ENCODE data around the gene RAD51B.
A peak's percentile ranks its signal among the peaks of the same experiment; 100 is the strongest.
"Not testable (repeated sequence)": the region's sequence is repeated elsewhere in the genome, so short reads cannot be mapped to it uniquely, and the experiment has no call there.

The RAD51B gene

GRCh38 chr14:68216079-68216478 lies 396.5 kb downstream of the RAD51B start:
- no peak overlapping the region for H3K27ac ChIP-seq
- DNase-seq (ENCODE audit: low read depth, low spot score), result no peak

- H3K27ac ChIP-seq, result no peak overlapping the region
- DNase-seq (ENCODE audit: low read depth, low spot score), result no peak
These were observed 397.4 kb downstream of the RAD51B start for GRCh38 chr14:68216957-68217356.

- no peak for DNase-seq (ENCODE audit: low read depth, low spot score)
- H3K27ac ChIP-seq, result no peak overlapping the region
These were observed 398.3 kb downstream of the RAD51B start for GRCh38 chr14:68217791-68218340.

- no peak for DNase-seq (ENCODE audit: low read depth, low spot score)
- no peak overlapping the region for H3K27ac ChIP-seq
These were observed 399.8 kb downstream of the RAD51B start for GRCh38 chr14:68219407-68219806.

GRCh38 chr14:68221046-68221445 lies 401.5 kb downstream of the RAD51B start:
- not testable (repeated sequence) for DNase-seq (ENCODE audit: low read depth, low spot score); H3K27ac ChIP-seq

GRCh38 chr14:68222154-68222553 lies 402.6 kb downstream of the RAD51B start:
- DNase-seq (ENCODE audit: low read depth, low spot score), result no peak
- H3K27ac ChIP-seq, result no peak overlapping the region

- H3K27ac ChIP-seq, result no peak overlapping the region
- no peak for DNase-seq (ENCODE audit: low read depth, low spot score)
These were observed 403.1 kb downstream of the RAD51B start for GRCh38 chr14:68222726-68223125.

GRCh38 chr14:68223631-68224030 lies 404.1 kb downstream of the RAD51B start:
- no peak overlapping the region for H3K27ac ChIP-seq
- no peak for DNase-seq (ENCODE audit: low read depth, low spot score)

GRCh38 chr14:68225321-68225720 lies 405.7 kb downstream of the RAD51B start:
- DNase-seq (ENCODE audit: low read depth, low spot score), result no peak

GRCh38 chr14:68226523-68226922 lies 406.9 kb downstream of the RAD51B start:
- DNase-seq (ENCODE audit: low read depth, low spot score), result no peak
- H3K27ac ChIP-seq, result no peak overlapping the region

More at GRCh38 chr14:68225321-68225720, 405.7 kb downstream of the RAD51B start:
- no peak overlapping the region for H3K27ac ChIP-seq

GRCh38 chr14:68228656-68229055 lies 409.1 kb downstream of the RAD51B start:
- no peak for DNase-seq (ENCODE audit: low read depth, low spot score)
- no peak overlapping the region for H3K27ac ChIP-seq

GRCh38 chr14:68229423-68230100 lies 410.0 kb downstream of the RAD51B start:
- H3K27ac ChIP-seq, result no peak overlapping the region
- DNase-seq (ENCODE audit: low read depth, low spot score), result no peak

GRCh38 chr14:68230202-68230949 lies 410.8 kb downstream of the RAD51B start:
- no peak for DNase-seq (ENCODE audit: low read depth, low spot score)

GRCh38 chr14:68230950-68231717 lies 411.6 kb downstream of the RAD51B start:
- peak overlapping the region; percentile 72 for H3K27ac ChIP-seq
- no peak for DNase-seq (ENCODE audit: low read depth, low spot score)

More at GRCh38 chr14:68230202-68230949, 410.8 kb downstream of the RAD51B start:
- peak overlapping the region; percentile 72 for H3K27ac ChIP-seq

GRCh38 chr14:68231898-68232297 lies 412.3 kb downstream of the RAD51B start:
- DNase-seq (ENCODE audit: low read depth, low spot score), result no peak
- H3K27ac ChIP-seq, result peak overlapping the region; percentile 72

- peak; percentile 94 for DNase-seq (ENCODE audit: low read depth, low spot score)
- H3K27ac ChIP-seq, result peak overlapping the region; percentile 72
These were observed 412.9 kb downstream of the RAD51B start for GRCh38 chr14:68232300-68233055.

- peak overlapping the region; percentile 72 for H3K27ac ChIP-seq
- no peak for DNase-seq (ENCODE audit: low read depth, low spot score)
These were observed 413.7 kb downstream of the RAD51B start for GRCh38 chr14:68233101-68233784.

- DNase-seq (ENCODE audit: low read depth, low spot score), result no peak
These were observed 414.7 kb downstream of the RAD51B start for GRCh38 chr14:68234101-68234905.

More at GRCh38 chr14:68234101-68234905, 414.7 kb downstream of the RAD51B start:
- no peak overlapping the region for H3K27ac ChIP-seq

All from epithelial cell of prostate (primary cell).